Umbilical cord (tissue), 2 donors: ENCODE data around the gene SFXN3. TPM values are rescaled to one million over a fixed set of nuclear protein-coding genes. Genes with fewer than 3 reads are reported as not detected.

Experiments
- DNase-seq: peaks from one replicate; pipeline ENCODE4 v3.0.0-alpha.2; 2015; ENCODE audit warnings: low spot score
- total RNA-seq: library from RNA; depleted of rRNA; stranded (reverse); fragments of >200 nt; gene quantifications from one replicate; pipeline ENCODE4 v1.2.3, GENCODE V29; 2014; ENCODE audit warnings: low replicate concordance; ENCODE audit not compliant: insufficient read depth

SFXN3 gene
- total RNA-seq, 1 donor from 2014 or later: 18.1 TPM

DNA sequence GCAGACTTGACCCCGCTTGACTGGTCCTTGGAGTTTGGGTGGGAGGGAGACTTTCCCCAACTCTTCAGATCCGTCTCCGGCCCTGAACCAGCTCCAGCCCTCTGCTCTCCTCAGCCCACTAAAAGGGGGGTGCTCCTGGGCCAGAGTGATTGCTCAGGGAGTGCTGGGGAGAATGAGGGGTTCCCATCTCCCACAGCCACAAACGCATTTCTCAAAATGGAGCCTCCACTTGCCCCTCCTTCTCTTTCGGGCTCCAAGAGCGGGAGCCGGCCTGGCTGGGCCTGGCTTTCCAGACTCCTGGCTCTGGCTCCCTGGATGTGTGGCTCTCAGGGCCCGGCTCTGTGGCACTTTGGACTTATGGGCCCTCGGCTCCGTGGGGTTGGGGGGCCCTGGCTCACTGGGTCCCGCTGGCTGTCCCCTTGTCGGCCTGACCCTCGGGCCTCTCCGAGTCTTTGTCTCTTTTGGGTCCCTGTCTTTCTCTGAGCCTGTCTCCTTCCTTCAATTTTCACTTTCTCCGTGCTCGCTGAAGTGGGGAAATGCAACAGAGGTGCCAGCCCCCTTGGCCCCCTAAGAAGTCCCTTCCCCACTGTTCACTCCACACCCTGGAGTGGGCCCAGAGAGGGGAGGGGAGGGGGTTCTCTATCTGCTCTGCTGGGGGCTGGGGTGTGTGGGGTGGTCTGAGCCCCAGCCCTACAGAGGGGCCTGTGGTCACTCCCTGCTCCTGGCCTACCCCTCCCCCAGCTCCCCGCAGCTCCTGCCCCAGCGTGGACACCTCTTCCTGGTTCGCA lies 30.7 kb upstream of the SFXN3 start:
- DNase-seq: peak; percentile 52

DNA sequence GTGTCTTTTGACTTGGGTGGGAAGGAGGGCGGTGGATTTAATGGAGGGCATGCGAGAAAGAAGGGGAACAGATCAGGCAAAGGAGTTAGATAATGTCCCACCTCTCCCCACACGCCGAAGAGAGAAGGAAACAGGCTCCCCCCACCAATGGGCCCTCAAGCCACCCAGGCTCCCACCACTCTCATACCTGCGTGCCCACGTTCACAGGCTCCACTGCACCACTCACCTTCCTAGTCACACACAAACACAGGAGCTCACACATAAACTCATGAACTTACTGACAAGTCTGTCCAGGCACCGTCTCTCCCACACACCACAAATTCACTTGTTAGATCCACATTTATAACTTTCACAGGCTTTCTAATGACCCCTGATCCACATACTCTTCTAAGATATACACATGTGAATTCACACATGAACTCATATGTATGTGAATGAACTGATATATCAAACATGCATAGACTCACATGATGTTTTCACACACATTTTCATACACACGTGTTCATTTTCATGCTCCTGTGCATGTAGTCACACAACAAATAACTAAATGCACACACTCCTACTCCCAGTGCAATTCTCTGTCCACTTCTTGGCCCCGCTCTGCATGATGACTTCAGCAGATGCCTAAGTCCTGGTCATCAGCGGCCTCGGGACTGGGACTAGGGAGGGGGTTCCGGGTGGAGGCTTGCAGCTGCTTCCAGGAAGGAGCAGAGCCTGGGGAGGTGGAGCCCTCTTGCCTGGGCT lies 29.9 kb upstream of the SFXN3 start:
- peak; percentile 92 for DNase-seq

DNA sequence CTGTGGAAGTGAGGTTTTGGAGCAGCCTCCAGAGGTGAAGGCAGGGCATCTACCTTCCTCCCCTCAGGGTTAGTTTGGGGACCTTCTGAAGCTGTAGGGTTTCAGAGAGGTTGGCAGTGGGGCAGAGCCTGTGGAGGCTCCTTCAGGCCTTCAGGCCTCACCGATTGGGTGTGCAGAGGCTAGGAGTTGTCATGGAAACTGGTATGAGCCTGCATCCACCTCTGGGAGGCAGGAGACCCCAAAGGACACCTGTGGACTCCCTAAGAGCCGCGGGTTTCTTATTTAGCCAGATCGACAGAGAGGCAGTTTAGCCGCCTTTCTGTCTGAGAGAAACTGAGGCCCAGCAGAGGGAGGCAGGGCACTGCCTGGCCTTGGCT lies 29.4 kb upstream of the SFXN3 start:
- DNase-seq: no peak

DNA sequence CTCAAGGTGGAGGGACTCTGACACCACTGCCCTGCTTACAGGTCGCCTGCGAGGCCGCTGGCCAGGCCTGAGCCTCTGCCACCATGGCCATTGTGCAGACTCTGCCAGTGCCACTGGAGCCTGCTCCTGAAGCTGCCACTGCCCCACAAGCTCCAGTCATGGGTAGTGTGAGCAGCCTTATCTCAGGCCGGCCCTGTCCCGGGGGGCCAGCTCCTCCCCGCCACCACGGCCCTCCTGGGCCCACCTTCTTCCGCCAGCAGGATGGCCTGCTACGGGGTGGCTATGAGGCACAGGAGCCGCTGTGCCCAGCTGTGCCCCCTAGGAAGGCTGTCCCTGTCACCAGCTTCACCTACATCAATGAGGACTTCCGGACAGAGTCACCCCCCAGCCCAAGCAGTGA lies 28.6 kb upstream of the SFXN3 start:
- DNase-seq: no peak

DNA sequence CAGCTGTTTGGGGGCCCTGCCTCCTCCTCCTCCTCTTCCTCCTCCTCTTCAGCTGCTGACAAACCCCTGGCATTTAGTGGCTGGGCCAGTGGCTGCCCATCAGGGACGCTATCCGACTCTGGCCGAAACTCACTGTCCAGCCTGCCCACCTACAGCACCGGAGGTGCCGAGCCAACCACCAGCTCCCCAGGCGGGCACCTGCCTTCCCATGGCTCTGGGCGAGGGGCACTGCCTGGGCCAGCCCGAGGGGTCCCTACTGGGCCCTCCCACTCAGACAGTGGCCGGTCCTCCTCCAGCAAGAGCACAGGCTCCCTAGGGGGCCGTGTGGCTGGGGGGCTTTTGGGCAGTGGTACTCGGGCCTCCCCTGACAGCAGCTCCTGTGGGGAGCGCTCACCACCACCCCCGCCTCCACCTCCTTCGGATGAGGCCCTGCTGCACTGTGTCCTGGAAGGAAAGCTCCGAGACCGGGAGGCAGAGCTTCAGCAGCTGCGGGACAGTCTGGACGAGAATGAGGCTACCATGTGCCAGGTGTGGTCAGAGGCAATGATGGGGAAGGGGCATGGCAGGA lies 27.3 kb upstream of the SFXN3 start:
- DNase-seq: no peak

DNA sequence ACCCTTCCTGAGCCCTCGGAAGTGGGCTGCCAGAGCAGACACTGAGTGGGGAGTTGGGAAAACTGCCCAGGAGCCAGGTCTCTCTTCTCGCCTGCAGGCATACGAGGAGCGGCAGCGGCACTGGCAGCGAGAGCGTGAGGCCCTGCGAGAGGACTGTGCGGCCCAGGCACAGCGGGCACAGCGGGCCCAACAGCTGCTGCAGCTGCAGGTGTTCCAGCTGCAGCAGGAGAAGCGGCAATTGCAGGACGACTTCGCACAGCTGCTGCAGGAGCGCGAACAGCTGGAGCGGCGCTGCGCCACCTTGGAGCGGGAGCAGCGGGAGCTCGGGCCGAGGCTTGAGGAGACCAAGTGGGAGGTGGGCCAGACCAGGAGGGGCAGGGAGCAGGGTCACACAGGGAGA lies 25.7 kb upstream of the SFXN3 start:
- DNase-seq: no peak

DNA sequence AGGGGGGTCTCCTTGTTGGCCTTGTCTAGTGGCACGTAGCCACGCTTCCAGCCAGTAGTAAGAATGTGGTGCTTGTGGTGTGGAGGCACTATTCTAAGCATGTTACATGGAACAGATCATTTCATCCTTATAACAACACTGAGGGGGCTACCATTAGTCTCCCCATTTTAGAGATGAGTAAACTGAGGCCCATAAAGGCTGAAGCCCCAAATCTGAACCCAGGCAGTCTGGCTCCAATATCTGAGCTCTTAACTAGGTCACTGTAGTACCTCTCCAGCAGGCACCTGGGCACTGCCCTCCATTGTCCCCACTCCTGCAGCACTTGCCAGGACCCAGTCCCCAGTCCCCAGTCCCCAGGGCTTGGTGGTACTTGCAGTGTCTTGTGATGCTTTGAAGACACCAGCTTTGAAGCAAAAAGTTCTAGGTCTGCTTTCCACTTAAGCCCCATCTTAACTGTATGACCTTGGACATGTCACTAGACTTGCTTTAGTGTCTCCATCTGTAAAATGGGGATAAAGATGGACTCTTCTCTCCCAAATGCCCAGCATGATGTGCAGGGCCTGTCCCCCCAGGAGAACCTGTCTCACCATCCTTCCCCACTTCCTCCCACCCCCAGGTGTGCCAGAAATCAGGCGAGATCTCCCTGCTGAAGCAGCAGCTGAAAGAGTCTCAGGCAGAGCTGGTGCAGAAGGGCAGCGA lies 25.0 kb upstream of the SFXN3 start:
- no peak for DNase-seq

DNA sequence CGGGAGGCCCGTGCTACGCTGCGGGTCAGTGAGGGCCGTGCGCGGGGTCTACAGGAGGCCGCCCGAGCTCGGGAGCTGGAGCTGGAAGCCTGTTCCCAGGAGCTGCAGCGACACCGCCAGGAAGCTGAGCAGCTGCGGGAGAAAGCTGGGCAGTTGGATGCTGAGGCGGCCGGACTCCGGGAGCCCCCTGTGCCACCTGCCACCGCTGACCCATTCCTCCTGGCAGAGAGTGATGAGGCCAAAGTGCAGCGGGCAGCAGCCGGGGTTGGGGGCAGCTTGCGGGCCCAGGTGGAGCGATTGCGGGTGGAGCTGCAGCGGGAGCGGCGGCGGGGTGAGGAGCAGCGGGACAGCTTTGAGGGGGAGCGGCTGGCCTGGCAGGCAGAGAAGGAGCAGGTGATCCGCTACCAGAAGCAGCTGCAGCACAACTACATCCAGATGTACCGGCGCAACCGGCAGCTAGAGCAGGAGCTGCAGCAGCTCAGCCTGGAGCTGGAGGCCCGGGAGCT lies 24.4 kb upstream of the SFXN3 start:
- DNase-seq: no peak

DNA sequence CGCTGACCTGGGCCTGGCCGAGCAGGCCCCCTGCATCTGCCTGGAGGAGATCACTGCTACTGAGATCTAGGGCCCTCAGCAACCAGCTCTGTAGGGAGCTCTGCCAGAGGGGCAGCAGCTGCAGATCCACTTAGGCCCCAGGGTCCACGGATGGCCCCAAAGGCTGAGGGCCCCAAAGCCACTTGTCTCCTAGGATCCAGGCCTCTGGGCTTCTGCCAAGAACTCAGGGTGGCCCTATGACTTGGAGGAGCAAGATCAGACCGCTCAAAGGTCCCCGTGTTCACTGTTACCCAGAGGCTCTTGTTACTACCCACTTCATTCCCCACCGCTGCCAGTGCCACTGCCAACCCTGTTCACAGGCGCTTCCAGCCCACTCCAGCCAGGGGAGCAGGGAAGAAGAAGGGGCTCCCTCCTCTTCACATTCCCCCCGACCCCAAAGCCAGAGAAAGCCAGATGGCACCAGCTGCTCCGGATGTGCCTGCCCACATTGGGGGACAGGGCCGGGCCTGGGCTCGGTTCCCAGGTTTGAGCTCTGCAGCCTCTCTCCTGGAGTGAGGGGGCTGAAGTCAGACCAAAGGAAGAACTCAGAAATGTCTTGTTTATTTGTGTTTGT lies 23.8 kb upstream of the SFXN3 start:
- no peak for DNase-seq

DNA sequence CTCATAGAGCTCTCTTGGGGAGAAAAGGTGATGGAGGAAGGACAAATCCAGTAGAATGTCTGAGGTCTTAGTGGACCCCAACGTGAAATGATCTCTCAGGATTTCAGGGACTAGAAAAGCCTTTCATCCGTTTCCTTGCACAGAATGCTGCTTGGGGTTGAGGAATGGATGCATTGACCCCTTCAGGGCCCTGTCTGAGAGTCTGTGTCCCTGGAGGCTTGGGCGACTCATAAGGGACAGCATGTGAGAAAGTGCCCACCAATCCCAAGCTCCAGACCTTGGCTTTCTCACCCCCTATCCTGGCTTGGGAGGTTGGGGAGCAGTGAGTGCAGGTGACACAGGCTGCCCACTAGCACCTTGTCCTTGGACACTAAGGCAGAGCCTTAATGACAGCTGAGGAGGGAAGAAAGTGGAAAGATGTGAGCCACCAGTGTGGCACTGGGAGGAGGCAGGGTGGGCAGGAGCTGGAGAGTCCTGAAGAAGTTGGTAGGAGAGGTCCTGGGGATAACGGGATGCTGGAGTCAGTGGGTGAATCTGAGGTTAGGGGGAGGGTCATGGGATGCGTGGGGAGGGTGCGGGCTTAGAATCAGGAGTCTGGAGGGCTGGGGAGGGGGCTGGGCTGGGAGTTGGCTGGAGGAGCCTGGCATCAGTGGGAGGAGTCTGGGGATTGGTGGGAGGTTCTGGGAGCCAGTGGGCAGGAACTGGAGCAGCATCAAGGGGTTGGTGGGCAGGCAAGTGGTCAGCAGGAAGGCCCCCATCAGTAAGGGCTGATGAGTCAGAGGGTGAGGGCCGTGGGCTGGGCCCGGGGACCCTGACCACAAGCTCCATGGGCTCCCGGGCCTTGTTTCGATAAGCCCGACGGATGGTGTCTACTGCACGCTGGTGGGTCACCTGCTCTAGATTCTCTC lies 22.9 kb upstream of the SFXN3 start:
- no peak for DNase-seq

DNA sequence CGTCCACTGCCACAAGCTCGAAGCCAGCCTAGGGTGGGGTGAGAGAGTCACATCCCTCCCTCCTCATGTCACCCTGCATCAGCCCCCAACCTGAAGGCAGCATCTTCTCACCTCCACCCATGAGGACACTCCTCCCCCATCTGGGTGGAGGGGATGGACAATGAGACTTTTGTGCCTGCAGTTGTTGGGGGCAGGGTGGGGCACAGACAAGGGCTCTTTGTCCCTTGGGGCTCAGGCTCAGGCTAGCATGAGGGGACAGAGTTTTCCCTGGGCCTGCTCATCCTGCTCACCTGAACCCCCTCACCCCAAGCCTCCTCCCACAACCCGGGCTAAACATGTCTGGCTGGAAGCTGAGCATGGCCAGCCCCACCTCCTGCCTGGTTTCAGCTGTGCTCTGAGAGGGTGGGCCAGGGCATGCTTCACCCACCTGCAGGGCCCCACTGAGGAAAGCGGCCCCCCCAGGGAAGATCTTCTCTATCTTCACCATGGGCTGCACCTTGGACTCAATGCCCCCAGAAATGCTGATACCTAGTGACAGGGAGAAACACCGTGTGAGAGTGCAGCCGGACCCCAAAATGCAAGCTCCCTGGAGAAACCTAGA lies 22.1 kb upstream of the SFXN3 start:
- DNase-seq: no peak

DNA sequence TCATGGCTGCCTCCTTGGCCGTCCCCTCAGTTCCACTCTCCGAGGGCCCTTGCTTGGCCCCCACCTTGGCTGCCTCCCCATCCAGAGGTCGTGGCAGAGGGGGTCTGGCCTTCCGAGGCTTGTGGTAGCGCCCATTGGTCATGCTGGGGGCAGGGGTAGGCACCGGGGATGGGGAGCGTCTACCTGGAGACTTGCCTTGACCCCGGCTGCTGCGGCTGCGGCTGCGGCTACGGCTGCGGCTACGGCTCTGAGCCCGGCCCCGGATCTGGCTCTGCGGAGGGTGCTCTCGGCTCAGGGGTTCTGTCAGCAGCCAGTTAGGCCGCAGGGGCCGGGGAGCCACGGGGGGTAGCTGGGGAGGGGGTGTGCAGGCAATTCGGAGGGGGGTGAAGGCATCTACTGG lies 20.7 kb upstream of the SFXN3 start:
- DNase-seq: no peak

DNA sequence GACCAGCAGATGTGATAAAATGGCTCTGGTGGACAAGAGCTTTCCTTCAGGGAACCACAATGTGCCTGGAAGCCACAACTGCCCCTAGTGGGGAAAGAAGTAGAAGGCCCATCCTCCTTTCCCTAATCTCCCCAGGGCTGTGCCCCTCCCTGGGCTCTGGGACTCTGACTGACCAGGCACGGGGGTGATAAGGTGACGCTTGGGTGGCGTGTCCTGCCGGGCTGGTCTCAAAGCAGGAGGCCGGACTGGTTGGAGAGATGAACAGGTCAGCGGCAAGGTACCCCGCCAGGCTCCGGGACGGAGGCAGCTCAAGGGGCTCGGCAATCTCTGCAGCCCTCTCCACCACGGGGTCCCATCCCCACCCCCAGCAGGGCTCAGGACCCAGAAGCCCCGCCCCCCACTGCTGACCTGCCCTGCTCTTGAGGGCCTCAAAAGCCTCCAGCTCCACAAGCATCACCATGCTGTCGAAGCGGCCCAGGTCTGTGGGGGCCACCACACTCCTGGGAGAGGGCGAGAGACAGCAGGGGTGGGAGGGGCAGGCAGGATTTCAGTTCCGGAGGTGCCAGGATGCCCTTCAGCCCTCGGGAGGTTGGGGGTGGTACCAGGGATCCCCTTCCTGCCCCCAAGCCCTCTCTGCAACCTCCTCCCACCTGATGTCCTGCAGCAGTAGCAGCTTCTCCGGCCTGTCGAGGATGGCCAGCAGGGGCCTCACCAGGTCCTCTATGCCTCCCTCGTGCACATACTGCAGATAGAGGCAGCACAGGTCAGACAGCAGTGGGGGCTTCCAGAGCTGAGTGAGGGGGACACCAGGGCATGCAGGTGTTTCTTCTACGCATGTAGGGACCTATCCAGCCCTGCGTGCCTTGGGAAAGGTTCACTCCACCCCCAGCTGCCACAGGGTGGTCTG lies 19.3 kb upstream of the SFXN3 start:
- DNase-seq: no peak

DNA sequence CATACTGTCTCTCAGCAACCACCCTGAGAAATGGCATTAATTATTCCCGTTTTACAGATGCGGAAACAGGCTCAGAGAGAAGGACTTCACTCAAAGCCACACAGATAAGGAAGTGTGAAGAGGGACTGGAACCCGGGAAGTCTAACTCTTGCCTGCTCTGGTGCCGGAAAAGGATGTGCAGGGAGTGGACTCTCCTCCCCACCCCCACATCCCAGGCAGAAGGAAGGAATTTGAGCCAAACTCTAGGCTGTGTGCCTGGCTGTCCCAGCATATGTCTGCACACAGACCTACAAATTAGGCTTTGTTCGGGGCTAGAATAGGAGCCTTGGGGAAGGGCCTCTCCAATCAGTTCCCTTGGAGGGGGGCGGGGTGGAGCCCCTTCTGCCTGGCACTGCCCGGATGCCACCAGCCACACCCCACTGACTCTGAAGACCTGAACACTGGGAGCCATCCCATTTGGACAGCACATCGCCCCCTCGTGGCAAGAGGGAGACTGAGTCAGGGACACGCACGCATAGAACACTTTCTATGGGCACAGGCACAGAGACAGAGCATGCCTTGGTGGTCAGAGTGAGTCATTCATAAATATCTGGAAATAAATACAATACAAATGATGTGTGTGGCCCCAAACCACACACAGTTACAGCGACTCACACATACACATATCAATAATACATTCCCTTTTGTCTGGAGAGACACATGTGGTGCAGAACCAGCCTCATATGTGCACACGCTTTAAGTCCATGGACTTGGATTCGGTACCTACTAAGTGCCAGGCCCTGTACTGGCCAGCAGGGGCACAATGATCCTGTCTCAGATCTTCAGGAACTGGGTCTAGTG lies 18.3 kb upstream of the SFXN3 start:
- DNase-seq: peak; percentile 89

DNA sequence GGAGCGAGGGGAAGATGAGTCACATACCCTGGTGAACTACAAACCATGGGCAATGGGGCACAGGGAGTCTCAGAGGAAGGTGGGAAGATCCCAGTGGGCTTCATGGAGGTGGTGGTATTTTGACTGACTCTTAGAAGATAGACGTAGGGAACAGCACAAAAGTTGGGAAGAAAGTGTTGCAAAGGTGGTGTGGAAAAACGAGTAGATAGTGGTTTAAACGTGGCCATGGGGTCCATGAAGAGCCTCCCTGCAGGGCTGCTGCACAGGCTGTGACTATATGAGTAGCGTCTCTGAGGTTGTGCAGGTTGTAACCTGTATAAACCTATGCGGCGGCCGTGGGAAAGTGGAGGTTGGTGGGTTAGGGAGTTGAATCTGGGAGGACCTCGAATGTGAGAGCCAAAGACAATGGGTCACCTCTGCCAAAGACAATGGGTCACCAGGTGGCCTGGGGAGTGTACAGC lies 17.6 kb upstream of the SFXN3 start:
- no peak for DNase-seq

DNA sequence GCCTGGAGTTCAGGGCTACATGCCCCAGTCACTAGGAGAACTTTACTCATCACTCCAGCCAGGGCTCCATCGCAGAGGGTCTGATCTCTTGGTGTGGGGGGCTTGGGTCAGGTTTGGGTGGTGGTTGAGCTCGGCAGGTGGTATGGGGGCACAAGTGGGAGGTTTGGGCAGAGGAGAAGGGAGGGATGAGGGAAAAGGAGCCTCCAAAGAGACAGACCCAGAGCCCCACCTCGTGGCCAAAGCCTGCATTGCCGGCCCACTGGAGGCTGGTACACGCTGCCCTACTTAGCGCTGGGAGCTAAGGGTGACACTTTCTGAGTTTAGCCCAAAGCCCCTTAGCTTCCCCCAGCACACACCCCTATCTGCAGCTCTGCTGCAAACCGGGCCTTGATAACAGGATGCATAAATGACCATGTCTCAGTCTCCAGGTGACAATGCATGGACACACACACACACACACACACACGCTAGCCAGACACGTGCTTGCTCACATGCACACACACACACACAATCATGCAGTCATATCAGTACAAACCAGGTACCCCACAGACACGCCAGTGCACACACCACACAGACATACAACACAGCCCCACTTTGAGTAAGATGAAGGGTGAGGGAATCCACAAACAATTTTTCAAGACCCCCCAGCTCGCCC lies 16.7 kb upstream of the SFXN3 start:
- peak; percentile 72 for DNase-seq

DNA sequence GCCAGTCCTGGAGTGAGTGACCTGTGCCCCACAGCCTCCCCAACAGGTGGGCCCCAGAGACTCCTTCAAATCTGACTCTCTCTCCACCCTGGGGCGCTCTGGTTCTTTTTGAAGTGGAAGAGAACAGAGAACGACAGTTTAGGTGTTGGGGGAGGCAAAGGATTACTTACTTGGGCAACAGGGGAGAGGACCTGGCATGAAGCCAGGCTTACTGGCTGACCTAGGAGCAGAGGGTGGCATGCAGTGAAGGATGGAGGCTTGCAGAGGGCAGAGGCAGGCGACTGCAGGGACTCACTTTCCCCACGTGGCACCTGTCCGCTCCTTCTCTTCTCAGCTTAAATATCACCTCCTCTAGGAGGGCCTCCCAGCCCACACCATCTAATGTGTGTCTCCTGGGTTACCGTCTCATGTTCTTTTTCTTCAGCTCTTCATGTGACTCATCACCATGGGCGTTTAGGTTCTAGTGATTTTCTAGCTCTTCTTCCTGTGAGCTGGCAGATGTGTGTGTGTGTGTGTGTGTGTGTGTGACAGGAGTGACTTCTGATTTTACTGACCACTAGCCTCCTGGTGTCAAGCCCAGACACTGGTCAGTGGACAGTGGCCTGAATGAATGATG lies 16.0 kb upstream of the SFXN3 start:
- peak; percentile 46 for DNase-seq
